ENCODE results near the gene RAB1B.
"Not testable (repeated sequence)": the region's sequence is repeated elsewhere in the genome, so short reads cannot be mapped to it uniquely, and the experiment has no call there.

Gene RAB1B

GRCh38 chr11:66239998-66240780 lies 28.2 kb upstream of the RAB1B start:
- DNase-seq (ENCODE audit: low read depth): no peak

- DNase-seq (ENCODE audit: low read depth): no peak
Measured at GRCh38 chr11:66240781-66241136, 27.7 kb upstream of the RAB1B start.

- no peak for DNase-seq (ENCODE audit: low read depth)
Measured at GRCh38 chr11:66242095-66242765, 26.2 kb upstream of the RAB1B start.

- DNase-seq (ENCODE audit: low read depth): no peak
Measured at GRCh38 chr11:66243782-66244535, 24.5 kb upstream of the RAB1B start.

GRCh38 chr11:66247295-66247694 lies 21.1 kb upstream of the RAB1B start:
- no peak for DNase-seq (ENCODE audit: low read depth)

GRCh38 chr11:66247801-66248200 lies 20.6 kb upstream of the RAB1B start:
- no peak for DNase-seq (ENCODE audit: low read depth)

GRCh38 chr11:66248903-66249302 lies 19.5 kb upstream of the RAB1B start:
- DNase-seq (ENCODE audit: low read depth): no peak

- no peak for DNase-seq (ENCODE audit: low read depth)
Measured at GRCh38 chr11:66251809-66252208, 16.6 kb upstream of the RAB1B start.

- DNase-seq (ENCODE audit: low read depth): not testable (repeated sequence)
Measured at GRCh38 chr11:66253081-66253480, 15.4 kb upstream of the RAB1B start.

GRCh38 chr11:66258473-66258893 lies 10.0 kb upstream of the RAB1B start:
- DNase-seq (ENCODE audit: low read depth): no peak

GRCh38 chr11:66259225-66259624 lies 9.2 kb upstream of the RAB1B start:
- DNase-seq (ENCODE audit: low read depth): no peak

GRCh38 chr11:66259956-66260355 lies 8.5 kb upstream of the RAB1B start:
- no peak for DNase-seq (ENCODE audit: low read depth)

- DNase-seq (ENCODE audit: low read depth): no peak
Measured at GRCh38 chr11:66261578-66261977, 6.9 kb upstream of the RAB1B start.

GRCh38 chr11:66262191-66262590 lies 6.2 kb upstream of the RAB1B start:
- no peak for DNase-seq (ENCODE audit: low read depth)

- DNase-seq (ENCODE audit: low read depth): no peak
Measured at GRCh38 chr11:66262696-66263095, 5.7 kb upstream of the RAB1B start.

GRCh38 chr11:66263231-66263630 lies 5.2 kb upstream of the RAB1B start:
- no peak for DNase-seq (ENCODE audit: low read depth)

- DNase-seq (ENCODE audit: low read depth): no peak
Measured at GRCh38 chr11:66263785-66264184, 4.7 kb upstream of the RAB1B start.

- DNase-seq (ENCODE audit: low read depth): no peak
Measured at GRCh38 chr11:66264383-66264782, 4.1 kb upstream of the RAB1B start.

GRCh38 chr11:66264914-66265313 lies 3.5 kb upstream of the RAB1B start:
- DNase-seq (ENCODE audit: low read depth): no peak

- no peak for DNase-seq (ENCODE audit: low read depth)
Measured at GRCh38 chr11:66265531-66266377, 2.7 kb upstream of the RAB1B start.

GRCh38 chr11:66266378-66267038 lies 1.9 kb upstream of the RAB1B start:
- no peak for DNase-seq (ENCODE audit: low read depth)

GRCh38 chr11:66267039-66267378 lies 1.4 kb upstream of the RAB1B start:
- no peak for DNase-seq (ENCODE audit: low read depth)
